ENCODE data around the gene SLC35A2.

The SLC35A2 gene

DNA sequence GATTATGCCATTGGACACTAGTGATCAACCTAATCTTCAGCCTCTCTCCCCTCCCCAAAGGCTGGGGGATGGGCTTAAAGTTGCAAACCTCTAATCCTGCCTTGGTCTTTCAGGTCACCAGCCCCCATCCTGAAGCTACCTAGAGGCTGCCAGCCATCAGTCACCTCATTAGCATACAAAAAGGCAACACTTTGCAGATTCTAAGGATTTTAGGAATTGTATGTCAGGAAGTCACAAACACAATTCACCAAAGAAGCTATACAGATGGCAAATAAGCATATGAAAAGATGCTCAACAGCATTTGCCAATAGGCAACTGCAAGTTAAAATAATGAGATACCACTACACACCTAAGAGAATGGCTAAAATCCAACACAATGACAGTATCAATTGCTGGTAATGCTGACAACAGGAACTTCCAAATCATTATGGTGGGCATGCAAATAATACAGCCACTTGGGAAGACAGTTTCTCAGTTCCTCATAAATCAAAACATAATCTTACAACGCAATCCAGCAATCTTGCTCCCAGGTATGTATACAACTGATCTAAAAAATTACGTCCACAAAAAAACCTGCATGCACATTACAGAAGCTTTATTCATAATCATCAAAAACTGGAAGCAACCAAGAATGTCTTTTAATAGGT, 16.4 kb upstream of the SLC35A2 start:
- no peak for DNase-seq (ENCODE audit: low spot score)

DNA sequence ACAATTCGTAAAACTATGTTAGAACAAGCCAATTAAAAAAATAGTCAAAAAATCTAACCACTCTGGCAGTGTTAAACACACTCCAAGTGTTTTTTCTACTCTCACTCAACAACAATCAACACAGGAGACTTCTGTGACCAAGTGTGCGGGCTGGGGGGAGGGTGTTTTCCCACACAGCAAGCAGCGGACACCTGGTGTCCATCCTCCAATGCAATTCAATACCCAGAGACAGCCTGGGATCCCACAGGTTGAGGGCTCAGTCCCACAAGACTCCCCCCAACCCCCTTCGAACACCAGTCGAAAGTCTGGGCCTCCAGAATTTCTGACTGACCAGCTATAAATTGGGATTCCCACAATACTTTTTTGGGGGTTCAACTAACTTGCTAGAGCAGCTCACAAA, 15.7 kb upstream of the SLC35A2 start:
- DNase-seq (ENCODE audit: low spot score): no peak

DNA sequence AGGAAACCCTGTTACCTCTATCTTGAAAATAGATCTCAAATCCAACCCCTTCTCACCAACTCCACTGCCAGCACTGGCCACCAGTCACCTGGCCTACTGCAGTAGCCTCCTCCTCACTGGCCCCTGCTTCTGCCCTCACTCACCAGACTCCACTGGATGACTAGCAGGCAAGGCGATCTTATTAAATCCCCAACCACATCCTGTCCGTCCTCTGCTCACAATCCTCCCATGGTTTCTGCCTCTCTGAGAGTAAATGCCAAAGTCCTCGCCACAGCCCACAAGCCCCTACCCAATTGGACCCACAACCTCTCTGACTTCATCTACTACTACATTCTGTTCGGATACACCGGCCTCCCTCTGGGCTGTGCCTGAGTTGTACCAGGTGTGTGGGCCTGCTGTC, 12.8 kb upstream of the SLC35A2 start:
- no peak for DNase-seq (ENCODE audit: low spot score)

DNA sequence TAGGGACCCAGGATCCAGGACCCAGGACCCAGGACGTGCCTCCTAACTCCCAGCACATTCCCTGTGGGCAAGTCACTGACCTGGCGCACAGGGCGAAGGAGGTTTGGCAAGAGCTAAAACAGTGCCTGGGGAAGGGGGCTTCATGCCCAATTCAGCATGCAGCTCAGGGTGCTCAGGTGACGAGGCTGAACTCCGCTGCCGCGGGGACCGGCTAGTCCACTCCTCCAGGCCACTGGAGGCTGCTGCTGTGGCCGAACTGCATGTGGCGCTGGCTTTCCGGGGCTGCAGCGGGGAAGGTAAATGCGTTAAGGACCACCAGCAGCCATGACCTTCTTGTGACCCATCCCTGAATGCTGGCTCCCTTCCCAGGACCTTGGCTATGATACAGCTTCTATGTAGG, 12.3 kb upstream of the SLC35A2 start:
- DNase-seq (ENCODE audit: low spot score): no peak

DNA sequence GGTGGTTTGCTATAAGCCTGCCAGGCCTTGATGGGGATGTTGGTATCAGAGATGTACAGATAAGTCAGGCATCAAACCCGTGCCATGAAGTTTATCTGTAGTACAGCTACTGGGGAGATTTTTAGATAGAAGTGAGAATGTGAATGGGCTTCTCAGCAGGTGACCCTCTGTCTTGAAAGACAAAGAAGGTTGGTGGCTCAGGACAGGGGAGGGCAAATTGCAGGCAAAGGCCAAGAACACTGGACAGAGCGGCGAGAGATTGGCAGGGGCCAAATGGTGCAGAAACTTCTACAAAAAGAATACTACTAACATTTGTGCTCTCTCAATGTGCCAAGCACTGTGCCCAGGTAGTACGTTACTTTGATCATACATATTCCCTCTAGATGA, 9.3 kb upstream of the SLC35A2 start:
- no peak for DNase-seq (ENCODE audit: low spot score)

DNA sequence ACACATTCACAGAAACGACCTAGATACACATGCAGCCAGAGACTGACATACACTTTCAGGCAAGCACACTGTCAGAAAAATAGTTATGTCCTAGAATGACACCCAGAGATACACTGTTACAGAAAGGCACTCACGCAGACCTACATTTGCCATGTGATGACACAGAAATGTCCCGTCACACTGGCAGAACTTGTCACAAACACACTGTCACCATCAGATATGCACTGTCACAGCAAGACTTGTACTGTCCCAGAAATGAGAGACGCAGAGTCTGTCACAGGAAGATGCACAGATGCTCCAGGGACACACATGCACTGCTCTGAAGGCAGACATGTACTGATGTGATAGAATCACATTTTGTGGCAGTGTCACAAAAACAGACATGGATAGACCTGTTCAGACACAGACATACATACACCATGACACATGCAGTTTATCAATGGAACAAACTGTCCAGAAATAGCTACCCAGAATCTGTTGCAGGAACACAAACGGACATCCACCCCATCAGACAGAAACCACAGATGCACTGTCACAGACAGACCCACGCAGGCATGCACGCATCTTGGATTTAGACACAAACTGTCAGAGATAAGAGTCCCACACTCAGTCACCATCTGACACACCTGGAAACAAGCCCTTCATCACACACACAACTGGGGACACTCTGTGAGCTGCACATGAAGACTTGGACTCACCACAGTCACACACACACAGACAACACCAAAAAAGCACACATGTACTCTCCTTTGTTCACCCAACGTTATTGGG, 8.7 kb upstream of the SLC35A2 start:
- DNase-seq (ENCODE audit: low spot score): peak; percentile 57

DNA sequence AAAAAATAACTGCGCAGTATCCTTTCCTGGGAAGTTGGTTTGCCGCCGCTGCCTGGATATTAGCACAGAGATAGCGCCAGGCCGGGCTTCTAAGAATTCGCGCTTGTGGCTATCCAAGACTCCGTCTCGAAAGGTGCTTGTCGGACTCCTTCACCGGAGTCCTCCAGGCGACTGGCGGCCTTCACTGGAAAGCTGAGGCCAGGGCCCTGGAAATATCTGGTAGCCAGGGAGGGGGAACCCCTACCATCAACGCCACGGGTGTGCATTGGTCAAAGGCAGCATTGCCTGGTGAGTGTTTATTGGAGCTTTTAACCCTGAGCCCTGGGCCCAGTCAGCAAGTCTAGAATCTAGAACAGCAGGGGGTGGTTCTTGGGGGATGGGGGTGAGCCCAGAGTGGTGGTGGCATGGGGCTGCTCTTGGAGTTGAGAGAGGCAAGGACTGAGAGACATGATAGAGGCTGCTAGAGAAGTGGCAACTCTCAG, 8.0 kb upstream of the SLC35A2 start:
- DNase-seq (ENCODE audit: low spot score): no peak

DNA sequence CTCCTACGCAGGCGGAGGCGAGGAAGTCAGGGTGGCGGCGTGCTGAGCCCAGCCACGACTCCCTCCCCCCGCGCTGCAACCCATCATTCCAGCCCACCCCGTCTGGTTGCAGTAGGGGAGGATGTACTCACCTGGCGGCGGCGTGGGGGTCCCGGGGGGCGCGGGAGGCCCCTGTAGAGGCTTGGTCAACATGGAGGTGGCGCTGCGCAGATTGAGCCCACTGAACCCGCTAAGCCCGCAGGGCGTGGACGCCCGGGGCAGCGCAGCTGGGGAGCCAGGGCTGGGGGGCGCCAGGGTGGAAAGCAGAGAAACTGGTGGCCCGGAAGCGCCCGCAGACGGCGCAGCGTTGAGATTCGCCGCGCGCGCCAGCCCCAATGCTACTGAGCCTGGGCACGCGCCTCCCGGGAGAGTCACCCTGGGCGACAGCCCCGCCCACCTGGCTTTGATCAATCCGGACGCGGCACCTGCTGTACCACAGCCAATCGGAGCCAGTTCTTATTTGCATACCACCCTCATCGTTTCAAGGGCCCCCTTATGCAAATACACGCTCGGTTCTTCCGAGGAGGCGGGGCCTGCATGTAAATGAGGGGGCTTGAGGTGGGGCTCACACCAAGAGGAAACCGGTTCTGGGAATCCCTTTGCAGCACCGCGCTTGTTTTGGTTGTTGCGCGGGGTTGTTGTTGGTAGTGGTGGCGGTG, 7.3 kb upstream of the SLC35A2 start, which contains the start of gene PIM2:
Gene PIM2, minus strand, starts transcription at position 382 of the 698 bp plus-strand sequence. Its CDS starts 190 bp downstream, at position 192.
- DNase-seq (ENCODE audit: low spot score): peak; percentile 95

DNA sequence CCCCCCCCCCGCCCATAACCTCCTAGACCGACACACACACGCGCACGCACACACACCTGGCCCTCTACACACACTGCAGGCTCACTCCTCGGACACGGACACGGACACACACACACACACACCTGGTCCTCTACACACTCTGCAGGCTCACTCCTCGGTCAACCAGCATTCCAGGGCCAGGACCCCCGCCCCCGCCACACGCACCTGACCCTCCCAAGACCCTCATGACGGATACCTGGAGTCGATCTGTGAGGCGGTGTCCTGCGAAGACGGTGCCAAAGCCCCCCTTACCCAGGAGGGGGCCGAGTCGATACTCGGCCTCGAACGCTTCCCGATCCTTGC, 6.8 kb upstream of the SLC35A2 start:
- DNase-seq (ENCODE audit: low spot score): no peak

DNA sequence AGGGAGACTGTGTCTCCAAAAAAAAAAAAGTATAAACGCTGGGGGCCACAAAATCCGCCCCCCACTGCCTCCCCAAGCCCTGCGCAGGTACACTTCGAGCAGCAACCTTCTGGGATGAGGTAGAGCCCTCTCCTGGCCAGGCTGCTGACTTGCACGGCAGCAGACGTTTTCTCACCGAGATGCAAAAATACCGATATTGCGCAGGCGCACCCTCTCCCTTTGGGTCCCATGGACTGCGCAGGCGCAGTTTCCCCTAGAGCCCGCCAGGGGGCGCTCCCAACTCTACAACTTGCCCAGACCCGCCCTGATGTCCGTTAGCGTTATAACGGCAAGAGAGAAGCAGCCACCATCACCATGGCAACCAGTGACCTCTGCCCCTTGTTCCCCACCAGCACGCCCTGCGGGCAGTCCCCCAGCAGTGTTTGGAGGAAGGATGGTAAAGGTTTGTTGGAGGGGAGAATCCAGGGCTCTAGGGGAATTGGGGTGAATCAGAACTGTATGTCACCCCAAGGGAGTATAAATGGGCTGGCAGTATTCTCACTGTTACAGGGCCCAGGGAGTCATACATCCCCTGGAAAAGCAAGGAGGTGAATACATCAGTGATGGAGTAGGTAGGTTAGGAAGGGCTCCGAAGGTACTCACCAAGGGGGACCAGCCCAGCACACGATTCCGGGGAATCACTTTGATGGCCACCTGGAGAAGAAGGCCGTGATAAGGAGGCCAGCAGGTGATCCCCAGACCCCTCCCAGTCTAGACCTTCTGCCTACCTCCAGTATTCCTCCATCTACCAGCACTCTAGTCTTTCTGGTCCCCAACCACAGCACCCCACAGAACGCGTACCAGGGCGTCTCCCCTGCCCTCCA, 5.9 kb upstream of the SLC35A2 start:
- DNase-seq (ENCODE audit: low spot score): peak; percentile 93

DNA sequence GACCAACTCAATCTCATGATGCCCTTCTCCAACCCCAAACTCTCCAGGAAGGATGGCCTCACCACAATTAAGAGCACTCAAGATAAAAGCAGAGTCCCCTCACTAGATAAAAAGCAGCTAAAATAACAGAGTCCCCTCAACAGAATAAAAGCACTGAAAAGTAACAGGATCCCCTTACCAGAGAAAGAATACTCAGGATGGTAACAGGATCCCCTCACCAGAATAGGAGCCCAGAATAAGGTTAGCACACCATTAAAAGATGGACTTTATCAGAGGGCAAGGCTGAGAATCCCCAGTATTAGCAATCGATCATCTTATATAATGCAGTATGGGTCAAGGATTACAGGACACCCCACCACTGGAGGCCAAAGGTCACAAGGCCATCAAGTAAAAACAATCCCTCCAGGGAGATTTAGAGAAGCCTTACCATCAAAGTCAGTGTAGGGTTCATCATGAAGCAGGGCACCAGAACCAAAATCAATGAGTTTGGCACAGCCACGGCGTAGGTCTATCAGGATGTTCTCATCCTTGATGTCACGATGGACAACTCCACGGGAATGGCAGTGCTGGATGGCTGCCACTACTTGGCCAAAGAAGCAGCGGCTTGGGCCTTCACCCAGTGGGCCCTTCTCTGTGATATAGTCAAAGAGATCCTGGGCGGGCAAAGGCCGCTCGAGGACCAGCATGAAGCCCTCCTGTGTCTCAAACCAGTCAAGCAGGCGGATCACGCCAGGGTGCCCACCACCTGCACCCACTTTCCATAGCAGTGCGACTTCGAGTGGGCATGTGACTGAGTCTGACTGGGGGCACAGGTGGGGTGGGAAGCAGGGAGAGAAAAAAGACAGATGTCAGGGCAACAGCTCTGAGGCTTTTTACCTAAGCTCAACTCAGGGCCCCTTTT, 3.4 kb upstream of the SLC35A2 start:
- DNase-seq (ENCODE audit: low spot score): no peak

DNA sequence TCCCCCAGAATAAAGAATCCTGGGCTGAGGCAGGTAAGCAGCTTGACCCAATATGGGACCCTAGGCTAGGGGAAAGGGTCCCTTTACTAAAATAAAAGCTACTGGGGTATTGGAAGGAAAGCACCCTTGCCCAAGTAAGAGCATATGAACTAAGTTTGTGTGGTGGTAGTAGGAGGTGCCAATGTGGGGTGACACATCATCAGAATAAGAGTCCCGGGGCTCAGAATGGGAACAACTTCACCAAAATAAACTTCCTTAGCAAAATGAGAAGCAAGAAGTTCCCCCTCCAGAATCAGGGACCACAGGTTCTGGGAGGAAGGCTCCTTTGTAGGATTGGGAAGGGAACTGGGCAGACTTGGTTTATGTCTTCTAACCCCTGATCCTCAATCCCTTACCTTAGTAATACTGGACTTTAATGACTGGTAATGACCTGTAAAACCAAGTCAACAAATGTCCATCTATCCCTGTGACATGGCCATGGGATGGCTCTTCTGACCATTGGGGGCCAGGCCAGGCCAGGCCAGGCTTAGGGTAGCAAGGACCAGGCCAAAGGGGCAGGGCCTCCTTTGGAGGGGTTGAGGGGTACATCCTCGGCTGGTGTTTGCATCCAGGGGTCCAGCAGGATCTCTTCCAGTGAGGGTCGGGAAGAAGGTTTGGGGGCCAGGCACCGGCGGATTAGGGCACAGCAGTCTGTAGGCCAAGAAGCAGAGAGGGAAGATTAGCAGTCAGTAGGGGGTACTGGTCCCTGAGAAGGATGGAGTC, 2.3 kb upstream of the SLC35A2 start:
- DNase-seq (ENCODE audit: low spot score): no peak

DNA sequence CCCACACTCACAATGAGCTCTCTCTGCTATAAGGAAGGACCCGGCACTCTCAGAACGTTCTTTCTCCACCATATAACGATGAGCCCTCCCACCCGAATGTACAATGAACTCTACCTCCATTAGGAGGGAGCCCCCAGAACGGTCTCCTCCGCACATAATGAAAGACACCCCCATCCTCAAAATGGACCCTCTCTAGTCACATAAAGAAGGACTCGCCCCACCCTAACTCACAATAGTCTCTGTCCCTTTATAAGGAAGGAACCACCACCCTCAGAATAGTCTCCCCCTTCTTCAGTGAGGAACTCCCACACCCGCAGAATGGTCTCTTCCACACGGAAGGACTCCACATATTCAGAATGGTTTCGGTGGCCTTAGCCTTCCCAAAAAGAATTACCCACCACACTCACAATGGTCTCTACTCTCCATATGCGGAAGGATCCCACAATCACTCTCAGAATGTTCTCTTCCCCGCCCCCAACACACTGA, 477 bp downstream of the SLC35A2 start:
- peak; percentile 19 for DNase-seq (ENCODE audit: low spot score)

DNA sequence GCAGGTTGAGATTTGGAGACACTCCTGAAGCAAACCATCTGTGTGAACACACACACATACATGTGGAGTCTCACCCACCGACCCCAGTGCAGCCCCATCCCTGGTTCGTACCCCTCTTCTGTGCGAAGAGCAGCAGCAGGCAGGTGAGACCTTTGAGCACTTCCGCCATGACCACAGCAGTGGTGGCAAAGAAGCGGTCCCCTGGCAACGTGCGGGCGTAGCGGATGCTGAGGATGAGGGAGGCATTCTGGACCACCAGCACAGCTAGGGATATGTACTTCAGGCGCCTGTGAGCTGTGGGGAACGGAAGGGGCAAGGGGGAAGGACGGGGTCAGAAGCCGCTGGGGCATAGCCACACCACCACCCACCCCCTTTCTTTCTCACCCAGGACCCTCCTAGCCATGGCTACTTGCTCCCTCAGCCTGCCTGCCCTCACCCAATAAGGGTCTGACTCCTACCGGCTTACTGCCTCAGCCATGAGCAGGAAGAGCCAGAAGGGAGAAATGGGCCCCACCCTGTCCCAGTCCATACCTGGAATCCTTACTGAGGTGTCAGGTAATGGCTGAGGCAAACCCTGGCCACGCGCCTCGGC, 1.6 kb downstream of the SLC35A2 start:
- DNase-seq (ENCODE audit: low spot score): no peak

DNA sequence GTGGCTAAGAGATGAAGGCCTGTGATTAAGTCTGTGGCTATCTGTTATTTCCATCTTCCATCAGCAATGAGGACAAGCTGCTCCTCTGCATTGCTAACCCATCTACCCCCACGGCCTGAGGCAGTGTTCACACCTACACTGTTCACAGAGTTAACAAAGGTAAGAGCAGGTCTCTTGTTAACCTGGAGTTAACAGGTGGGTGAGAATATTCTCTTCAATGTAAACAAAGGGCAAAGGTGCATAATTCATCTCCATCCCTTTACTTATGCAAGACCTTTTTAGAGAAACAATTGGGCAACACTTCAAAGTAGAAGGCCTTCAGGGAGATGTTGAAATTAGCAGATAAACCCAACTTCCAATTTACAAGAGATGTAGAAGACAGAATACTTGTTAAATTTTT, 2.8 kb downstream of the SLC35A2 start:
- no peak for DNase-seq (ENCODE audit: low spot score)

DNA sequence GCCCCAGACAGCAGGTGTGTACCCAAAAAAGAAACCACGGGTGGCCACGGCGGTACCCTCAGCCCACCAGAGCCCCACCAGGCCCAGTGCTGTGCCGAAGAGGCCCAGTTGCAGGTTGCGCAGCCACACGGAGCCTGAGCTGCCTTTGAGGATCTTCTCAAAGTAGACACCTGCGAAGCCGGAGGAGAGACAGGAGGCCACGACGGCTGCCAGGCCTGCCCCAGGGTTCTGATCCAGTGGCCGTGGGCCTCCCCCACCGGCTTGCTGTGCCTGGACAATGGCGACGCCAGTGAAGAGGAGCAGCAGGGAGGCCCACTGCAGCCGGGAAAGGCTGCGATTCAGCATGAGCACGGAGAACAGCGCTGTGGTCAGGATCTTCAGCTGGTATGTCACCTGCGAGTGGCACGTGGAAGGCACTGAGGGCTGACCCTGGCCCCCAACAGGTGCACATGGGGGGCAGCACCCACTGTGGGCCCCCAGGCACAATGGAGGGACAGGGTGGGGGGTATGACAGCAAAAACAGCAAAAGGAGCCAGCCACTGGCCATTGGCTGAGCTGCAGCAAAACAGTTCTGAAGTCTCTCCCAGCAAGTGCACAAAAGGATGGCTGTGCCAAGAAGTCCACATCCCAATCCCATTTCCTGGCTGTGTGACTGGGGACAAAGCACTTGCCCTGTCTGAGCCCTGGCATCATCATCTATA, 6.2 kb downstream of the SLC35A2 start:
- no peak for DNase-seq (ENCODE audit: low spot score)

DNA sequence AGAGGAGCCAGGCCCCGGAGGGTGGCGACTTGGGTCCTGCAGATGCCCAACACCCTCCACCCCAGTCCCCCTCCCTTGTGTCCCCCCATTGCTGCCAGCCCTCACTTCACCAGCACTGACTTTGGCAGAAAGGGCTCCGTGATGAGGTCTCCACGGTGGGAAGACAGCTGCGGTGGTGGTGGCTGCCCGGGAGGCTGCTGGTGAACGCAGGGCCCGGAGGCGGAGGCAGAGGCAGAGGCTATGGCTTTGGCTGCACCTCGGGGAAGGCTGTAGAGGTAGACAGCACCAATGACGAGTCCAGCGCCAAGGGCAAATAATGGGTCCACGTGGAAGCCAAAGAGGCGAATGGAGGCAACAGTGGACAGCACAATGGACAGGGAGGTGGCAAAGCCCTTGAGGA, 6.8 kb downstream of the SLC35A2 start:
- DNase-seq (ENCODE audit: low spot score): no peak

DNA sequence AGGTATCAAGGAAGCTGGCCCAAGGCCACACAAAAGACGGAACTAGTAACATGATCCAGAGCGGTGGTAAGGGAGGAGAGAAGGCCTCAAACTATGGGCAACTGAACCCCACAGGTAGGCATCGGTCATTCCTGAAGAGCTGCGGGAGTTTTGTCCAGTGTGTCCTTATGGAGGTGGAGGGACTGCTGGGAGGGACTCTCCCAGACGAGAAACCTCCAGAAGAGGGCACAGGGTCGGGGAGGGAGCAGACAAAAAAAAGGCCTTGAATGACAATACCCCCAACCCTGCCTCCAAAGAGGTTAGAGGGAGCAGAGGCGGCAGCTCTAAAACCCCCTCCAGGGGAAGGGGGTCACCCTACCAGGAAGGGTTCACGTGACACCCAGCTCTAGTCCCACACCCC, 7.3 kb downstream of the SLC35A2 start:
- no peak for DNase-seq (ENCODE audit: low spot score)

DNA sequence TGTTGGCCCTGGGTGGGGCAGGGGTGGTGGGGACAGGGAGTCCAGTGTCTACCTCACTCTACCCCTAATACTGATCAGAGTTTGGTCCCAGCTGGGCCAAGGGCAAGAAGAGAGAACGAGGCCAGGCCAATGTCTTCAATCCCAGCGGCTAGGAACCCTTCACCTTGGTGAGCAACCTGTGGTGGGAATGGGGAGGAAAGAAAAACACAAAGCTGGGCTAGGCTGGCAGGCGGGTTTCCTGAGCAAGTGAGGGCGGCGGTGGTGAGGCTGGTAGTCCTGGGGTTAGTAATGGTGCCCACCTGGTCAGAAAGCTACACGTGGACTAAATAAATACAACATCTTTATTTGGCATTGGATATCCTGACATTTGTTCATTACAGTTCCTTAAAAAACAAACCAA, 8.2 kb downstream of the SLC35A2 start:
- DNase-seq (ENCODE audit: low spot score): no peak

Data from CD4-positive, alpha-beta T cell treated with Interleukin-2 at 100 ng/mL for 4 hours (primary cell).